G401 (cell line): ENCODE data around the gene FAM193A. TPM values are rescaled to one million over a fixed set of nuclear protein-coding genes. Genes with fewer than 3 reads are reported as not detected.
A peak's percentile ranks its signal among the peaks of the same experiment; 100 is the strongest.
"Not testable (repeated sequence)": the region's sequence is repeated elsewhere in the genome, so short reads cannot be mapped to it uniquely, and the experiment has no call there.

ENCODE experiments used
- DNase-seq: peaks from one replicate; pipeline ENCODE4 v3.0.0-alpha.2; 2015; ENCODE audit warnings: low spot score
- in situ Hi-C: cut with HindIII; loops from 2 replicates; pipeline ENCODE4 v1.10.0; 2016; ENCODE audit warnings: low sequenced_read_pairs, mixed read lengths
- total RNA-seq: library from RNA; depleted of rRNA; stranded (reverse); fragments of >200 nt; shearing (Covaris generic); gene quantifications from 2 replicates; pipeline ENCODE4 v1.2.3, GENCODE V29; 2014

The FAM193A gene
- total RNA-seq, 1 experiment from 2014 or later = 26.2 TPM

DNA sequence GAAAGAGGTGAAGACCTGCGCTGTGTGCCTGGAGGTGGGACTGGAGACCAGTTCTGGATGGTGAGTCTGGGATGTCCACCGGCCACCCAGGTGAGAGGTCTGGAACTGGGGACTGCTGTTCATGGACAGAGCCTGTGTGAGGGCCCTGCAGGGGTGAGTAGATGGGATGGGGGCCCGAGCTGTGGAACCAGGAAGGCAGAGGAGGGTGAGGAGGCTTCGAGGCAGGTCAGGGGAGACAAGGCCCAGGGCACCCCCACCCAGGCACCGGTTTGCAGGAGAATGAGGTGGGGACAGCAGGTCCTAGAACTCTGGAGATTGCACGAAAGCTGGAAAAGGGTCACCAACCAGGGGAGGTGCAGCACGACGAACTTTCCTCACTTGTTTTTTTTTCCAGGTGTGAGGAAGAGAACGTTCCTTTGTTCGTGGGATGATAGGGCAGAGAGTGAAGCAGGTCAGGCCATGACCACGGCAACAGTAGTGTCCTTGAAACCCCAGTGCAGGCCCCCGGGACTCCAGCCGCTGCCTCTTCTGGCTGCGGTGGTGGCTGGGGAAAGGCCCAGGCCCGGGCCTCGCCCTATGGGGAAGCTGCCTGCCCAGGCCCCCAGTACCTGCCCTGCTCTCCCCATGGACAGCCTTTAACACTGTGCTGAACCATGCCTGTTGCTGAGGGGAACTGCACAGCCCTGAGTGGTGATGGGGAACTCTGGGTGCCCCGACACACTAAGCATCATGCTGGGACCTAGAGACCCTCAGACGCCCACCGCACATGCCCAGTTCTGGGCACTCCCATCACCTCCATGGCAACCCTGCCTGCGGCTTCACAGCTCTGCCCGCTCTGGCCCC is 196.8 kb downstream of the FAM193A start:
- no peak for DNase-seq
- in situ Hi-C loops = no loop called here

GRCh38 chr4:2733844-2734574 is 197.6 kb downstream of the FAM193A start:
- no peak for DNase-seq
- in situ Hi-C loops = no loop called here

DNA sequence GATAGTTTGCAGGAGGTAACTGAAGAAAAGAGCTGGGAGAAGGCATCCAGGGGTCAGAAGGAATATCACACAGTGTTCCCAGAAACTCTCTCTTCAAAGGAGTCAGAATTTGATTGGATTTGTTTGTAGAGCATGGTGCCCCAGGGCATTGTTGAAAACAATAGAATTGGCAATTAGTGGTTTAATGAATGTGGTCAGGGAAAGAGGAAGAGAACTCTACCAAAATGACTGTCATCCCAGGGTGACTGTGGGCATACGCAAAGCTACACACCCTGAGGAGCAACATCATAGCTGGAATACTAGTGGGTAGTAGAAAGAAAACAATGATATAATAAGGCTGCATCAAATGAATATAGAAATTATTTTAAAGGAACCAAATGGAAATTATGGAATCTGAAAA is 198.2 kb downstream of the FAM193A start:
- DNase-seq = no peak
- in situ Hi-C loops = no loop called here

- DNase-seq = no peak
- in situ Hi-C loops = no loop called here
Measured at GRCh38 chr4:2735869-2736268, 199.4 kb downstream of the FAM193A start.

DNA sequence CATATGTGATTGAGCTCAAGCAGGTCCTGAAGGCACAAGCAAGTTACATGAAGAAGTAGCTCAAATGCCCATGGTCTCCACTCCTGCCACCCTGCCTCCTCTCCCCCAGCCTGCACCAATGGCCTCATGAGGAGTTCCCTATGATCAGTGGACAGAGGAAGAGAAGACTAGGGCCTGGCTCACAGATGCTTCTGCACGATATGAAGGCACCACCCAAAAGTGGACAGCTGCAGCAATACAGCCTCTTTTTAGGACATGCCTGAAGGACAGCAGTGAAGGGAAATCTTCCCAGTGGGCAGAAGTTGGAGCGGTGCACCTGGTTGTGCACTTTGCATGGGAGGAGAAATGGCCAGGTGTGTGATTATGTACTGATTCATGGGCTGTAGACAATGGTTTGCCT is 201.8 kb downstream of the FAM193A start:
- in situ Hi-C loops, DNase-seq: not testable (repeated sequence)

GRCh38 chr4:2741626-2742025 is 205.2 kb downstream of the FAM193A start:
- DNase-seq = no peak
- in situ Hi-C loops = no loop called here

DNA sequence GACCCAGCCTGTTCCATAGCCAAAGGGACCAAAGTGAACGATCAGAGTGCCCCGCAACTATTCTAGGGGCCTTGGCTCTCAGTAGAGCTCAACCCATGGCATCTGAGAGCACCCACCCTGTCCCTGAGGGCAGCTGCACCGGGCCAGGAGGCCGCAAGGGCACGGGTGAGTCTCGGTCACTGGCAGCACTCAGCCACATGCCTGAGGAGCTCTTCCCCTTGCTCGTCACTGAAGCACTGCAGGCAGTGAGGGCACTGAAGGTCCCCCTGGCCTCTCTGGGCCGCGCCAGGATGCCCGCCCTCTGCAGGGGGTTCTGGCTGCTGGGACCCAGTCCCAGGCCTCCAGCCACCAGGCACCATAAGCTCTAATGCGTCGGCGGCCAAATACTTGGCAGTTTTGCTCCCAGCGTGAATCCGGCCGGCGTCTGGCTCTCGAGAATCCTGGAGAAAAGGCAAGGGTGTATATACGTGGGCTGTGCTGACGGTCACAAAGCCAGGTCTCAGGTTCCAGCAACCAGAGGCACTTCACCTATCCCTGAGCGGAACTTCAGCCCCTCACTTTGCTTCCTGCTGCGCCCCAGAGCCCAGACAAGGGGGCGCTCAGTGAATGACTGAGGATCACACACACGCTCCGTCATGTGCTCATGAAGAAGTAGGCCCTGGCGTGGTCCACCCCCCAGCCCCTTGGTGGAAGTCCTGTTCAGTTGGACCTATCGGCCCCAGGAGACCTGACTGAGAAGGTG is 205.8 kb downstream of the FAM193A start:
- in situ Hi-C loops = no loop called here

DNA sequence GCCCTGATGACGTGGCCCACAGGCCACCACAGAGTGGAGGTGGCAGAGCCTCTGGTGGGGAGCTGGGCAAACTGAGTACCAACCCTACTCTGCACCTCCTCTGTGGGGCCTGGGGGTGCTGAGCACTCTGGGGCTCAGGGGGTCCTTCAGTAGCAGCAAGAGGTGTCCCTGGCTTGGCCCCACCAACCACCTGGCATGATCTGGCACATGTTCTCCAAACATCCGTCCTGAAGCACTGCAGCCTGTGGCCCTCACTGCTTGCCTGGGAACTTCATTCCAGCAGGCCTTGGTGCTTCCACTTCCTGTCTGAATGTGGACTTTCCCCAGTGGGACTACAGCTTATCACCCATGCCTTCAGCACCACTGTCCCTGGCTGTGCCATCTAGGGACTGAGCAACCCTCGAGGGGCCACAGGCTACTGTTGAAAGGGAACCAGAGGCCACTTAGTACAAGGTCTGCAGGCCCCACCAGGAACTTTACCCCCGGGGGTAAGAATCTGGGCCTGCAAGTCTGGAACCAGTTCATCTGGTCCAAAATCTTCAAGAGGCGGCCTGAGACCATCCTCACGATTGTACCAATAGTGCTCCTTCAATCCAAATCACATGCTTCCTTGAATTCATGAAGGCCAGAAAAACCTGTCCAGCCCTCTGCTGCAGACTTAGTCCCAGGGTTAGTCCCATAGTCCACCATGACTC is 206.5 kb downstream of the FAM193A start:
- in situ Hi-C loops = no loop called here
- no peak for DNase-seq

More for the DNA sequence above, 205.8 kb downstream of the FAM193A start:
- peak; percentile 39 for DNase-seq

DNA sequence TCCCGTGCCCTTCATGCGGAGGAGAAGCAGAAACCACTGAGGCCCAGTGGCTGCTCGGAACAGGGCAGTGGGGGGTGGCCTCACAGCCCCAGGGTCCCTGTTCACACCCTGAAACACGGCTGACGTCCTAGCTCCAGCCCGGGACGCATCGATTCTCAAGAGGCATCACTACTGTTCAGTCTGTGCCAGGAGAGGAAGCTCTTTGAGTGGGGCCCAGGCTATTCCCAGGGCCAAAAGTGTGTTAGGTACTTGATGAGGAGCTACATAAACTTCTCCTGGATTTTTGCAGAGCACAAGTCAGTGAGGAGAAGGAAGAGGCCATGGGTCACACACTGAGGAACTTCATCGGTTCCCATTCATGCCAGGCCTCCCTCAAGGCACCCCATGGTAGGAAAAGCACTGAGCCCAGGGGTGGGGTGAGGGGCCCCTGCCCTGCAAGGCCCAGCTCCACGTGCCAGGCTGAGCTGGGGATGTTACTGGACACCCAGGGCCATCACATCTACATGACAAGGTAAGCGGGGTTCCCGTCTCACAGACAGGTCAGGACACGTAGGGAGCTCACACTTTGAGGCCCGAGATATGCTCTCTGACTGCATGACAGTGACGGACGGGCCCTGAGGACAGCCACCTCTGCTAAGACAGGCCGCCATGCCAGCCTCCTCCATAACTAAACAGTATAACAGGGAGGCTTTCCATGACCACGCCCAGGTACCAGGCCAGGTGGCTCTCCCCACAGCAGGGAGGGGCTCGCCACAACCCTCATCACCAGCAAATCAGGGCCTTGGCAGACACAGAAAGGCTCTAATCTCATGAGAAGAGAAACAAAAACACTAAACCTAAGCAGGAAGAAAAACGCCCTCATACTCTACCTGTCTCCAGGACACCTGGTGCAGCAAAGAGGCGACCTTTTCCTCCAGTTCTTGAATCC is 207.3 kb downstream of the FAM193A start:
- no peak for DNase-seq
- in situ Hi-C loops = no loop called here

DNA sequence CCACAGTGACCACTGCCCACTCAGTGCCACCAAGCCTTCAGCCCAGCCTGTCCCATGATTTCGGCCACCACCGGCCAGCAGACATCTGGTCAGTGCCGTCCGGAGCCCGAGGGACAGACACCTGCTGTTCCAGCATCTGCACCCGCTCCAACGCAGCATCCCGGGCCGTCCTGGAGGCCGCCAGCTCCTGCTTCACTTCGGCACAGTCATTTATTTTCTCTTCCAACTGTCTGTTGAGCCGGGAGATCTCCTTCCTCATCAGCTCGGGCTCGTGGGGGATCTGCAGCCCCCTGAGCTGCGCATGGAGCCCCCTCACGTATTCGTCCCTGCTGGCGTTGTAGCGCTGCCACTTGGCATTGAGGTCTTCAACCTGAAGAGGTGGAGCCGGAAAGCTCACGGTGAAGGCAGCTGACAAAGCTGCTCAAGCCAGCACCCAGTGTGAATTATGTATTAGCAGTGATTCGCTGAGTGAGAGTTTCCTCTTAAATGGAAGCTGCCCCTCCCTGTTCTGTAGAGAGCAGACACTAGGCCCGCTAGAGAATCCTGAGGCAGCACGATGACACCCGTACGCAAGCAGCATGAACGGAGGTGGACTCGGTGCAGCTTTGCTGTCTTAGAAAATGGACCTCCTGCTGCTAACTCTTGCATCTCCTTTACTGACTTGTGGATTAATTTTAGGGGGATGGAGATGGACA is 208.3 kb downstream of the FAM193A start:
- DNase-seq = peak; percentile 69
- in situ Hi-C loops = no loop called here

GRCh38 chr4:2745516-2745915 is 209.1 kb downstream of the FAM193A start:
- DNase-seq = no peak
- in situ Hi-C loops = no loop called here

DNA sequence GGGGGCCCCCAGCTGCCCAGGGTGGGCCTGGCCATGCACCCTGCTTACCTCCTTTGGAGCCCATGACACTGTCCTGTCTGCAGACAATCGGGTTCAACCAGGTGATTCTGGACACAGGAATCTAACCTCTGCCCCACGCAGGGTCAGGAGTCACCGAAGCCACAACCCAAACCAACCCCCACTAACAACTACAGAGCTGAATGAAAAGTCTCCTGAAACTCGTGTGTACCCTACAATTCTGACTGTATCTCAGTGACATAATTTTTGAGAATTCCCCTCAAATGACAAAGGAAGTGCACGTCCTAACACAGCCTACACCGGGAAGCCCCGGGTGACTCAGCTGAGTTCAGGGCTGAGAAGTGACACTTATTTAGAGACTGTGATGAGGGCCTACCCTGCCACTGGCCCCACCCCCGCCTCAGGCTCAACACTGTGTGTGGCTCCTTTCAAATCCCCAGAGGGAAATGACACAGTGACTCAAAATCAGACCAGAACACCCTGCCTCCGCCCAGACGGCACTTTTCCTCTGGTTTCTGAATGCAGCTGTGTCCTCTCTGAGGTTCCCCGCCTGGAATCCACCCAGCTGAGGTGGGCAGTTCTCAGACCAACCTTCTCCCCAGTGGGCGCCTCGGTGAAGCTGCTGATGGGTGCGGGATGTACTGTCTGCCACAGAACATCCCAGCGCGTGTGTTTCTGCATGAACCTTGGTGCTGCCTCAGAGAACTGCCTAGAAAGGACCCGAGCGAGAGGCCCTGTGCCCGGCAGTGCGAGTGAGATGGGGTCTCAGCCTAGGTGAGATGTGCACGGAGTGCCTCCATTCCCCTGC is 209.7 kb downstream of the FAM193A start:
- no peak for DNase-seq
- in situ Hi-C loops = no loop called here

DNA sequence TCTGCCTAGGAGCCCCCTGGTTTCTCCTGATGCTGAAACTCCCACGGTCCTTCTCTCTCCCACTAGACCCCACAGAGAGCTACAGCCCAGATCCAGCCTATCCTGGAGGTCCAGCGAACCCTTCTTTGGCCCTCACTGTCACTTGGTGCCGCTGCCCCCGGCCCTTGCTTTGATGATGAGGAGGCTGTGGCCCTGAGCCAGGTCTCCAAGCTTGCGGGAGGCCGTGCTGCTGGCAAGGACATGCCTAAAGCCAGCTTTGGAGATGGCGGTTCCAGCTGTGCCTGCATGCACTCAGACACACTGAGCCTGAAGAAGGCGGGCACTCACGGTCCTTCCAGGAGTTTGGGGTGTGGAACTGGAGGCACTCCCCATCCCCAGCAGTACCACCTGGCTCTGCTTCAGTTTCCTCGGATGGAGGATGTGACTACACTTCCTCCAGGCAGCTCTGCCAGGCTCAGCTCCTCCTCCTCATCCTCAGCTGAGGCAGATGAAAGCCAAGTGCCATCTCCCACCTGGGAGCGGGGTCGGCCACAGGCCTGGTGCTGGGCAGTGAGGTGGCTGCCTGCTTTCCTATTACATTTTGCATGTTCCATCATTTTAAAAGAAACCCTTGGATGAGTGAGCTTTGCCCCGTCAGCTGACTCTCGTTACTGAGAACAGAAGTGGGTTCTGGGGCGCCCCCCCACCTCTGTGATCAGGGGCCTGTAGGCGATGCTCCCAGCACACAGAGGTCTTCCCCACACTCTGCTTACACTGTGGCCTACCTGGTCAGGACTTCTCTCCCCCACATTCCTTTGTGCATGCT is 210.6 kb downstream of the FAM193A start:
- in situ Hi-C loops = no loop called here
- no peak for DNase-seq

- in situ Hi-C loops = no loop called here
- no peak for DNase-seq
Measured at GRCh38 chr4:2750719-2751605, 214.5 kb downstream of the FAM193A start.

- in situ Hi-C loops = no loop called here
- no peak for DNase-seq
Measured at GRCh38 chr4:2753436-2753835, 217.0 kb downstream of the FAM193A start.
